Activated CD8-positive, alpha-beta T cell treated with anti-CD3 and anti-CD28 coated beads for 36 hours (primary cell): ENCODE measurements around the gene HTR1B. TPM values are rescaled to one million over a fixed set of nuclear protein-coding genes. Genes with fewer than 3 reads are reported as not detected.

ENCODE experiments used
- ATAC-seq: fragments of 200-7000 bp; cut with Tn5 transposase; one replicate; pipeline ENCODE4 v1.10.0; 2021; ENCODE audit warnings: mild to moderate bottlenecking, moderate library complexity
- CTCF ChIA-PET: fragments of 350-600 bp; sonication (Branson Sonifier 250); formaldehyde crosslinking; loops from one replicate; lab custom pipeline; 2021; ENCODE audit warnings: antibody characterized with exemption; lab: Charles Lee
- POLR2A ChIA-PET: fragments of 350-600 bp; sonication (Branson Sonifier 250); formaldehyde crosslinking; loops from one replicate; lab custom pipeline; 2021; ENCODE audit warnings: antibody characterized with exemption; lab: Charles Lee
- DNase-seq: peaks from one replicate; pipeline ENCODE4 v3.0.0-alpha.2; 2020
- H3K27ac Mint-ChIP-seq: one replicate; pipeline ENCODE4 v1.8.0; 2021; ENCODE audit warnings: mild to moderate bottlenecking, mixed read lengths
- H3K27me3 Mint-ChIP-seq: one replicate; pipeline ENCODE4 v1.8.0; 2021; ENCODE audit warnings: mixed read lengths
- H3K36me3 Mint-ChIP-seq: one replicate; pipeline ENCODE4 v1.8.0; 2021; ENCODE audit warnings: low read depth, mixed read lengths
- H3K4me1 Mint-ChIP-seq: one replicate; pipeline ENCODE4 v1.8.0; 2021; ENCODE audit warnings: low read depth, mixed read lengths
- H3K4me3 Mint-ChIP-seq: one replicate; pipeline ENCODE4 v1.8.0; 2021; ENCODE audit warnings: mild to moderate bottlenecking, moderate library complexity, mixed read lengths
- H3K9me3 Mint-ChIP-seq: one replicate; pipeline ENCODE4 v1.8.0; 2021; ENCODE audit warnings: mixed read lengths
- CTCF ChIP-seq: fragments of 200-600 bp; IDR thresholded peaks from one replicate; pipeline ENCODE4 v1.8.0; 2022; ENCODE audit warnings: antibody characterized with exemption, mild to moderate bottlenecking
- intact Hi-C: fragments of 100-400 bp; cut with micrococcal nuclease; formaldehyde crosslinking; loops from one replicate; pipeline ENCODE4 v1.10.0; 2022
- total RNA-seq, 2 experiments: library from RNA; stranded (reverse); gene quantifications; one replicate each; pipeline ENCODE4 v1.2.3, GENCODE V29; 2021

Gene HTR1B
- total RNA-seq, 2 experiments from 2014 or later, result not detected

- POLR2A ChIA-PET, result no interaction called here
- CTCF ChIA-PET, result interaction anchor here (1.4 kb wide), 1 partner anchor 16 kb away, joined by 3 read pairs; no protein-coding TSS in a partner anchor
- DNase-seq, result no peak
- ATAC-seq, result no peak
- intact Hi-C loops, result no loop called here
- Mint-ChIP-seq H3K9me3 (no peaks in the 10 kb centered on the region), H3K36me3 (no peaks in the 10 kb centered on the region), H3K4me3 (no peak overlapping the region), H3K27me3 (peaks cover 58% of the 10 kb centered on the region), H3K4me1 (peaks cover 9% of the 10 kb centered on the region), H3K27ac (no peak overlapping the region)
- no peak for TF ChIP-seq CTCF
Observed at GRCh38 chr6:77463861-77464494, 687 bp upstream of the HTR1B start.

- DNase-seq (no peak), ATAC-seq (no peak)
- Mint-ChIP-seq H3K27me3 (peaks cover 62% of the 10 kb centered on the region), H3K9me3 (no peaks in the 10 kb centered on the region), H3K27ac (no peak overlapping the region), H3K4me1 (peaks cover 9% of the 10 kb centered on the region), H3K36me3 (no peaks in the 10 kb centered on the region), H3K4me3 (no peak overlapping the region)
- intact Hi-C loops, result no loop called here
- TF ChIP-seq CTCF, result no peak
- ChIA-PET POLR2A (no interaction called here), CTCF (no interaction called here)
Observed at GRCh38 chr6:77462359-77463307, 658 bp downstream of the HTR1B start.

- Mint-ChIP-seq H3K4me1 (peaks cover 9% of the 10 kb centered on the region), H3K4me3 (no peak overlapping the region), H3K36me3 (no peaks in the 10 kb centered on the region), H3K27me3 (peaks cover 60% of the 10 kb centered on the region), H3K9me3 (no peaks in the 10 kb centered on the region), H3K27ac (no peak overlapping the region)
- ChIA-PET CTCF (no interaction called here), POLR2A (no interaction called here)
- ATAC-seq (no peak), DNase-seq (no peak)
- intact Hi-C loops, result no loop called here
- no peak for TF ChIP-seq CTCF
Observed at GRCh38 chr6:77461796-77462195, 1.5 kb downstream of the HTR1B start.

- H3K27ac Mint-ChIP-seq, result no peak overlapping the region
- ChIA-PET CTCF (interaction anchor here (2.2 kb wide), 1 partner anchor 1565 kb away, joined by 11 read pairs; no protein-coding TSS in a partner anchor), POLR2A (no interaction called here)
- peaks cover 34% of the 10 kb centered on the region for H3K27me3 Mint-ChIP-seq
- no peak for TF ChIP-seq CTCF
- no peaks in the 10 kb centered on the region for H3K9me3 Mint-ChIP-seq
- no peak overlapping the region for H3K4me3 Mint-ChIP-seq
- DNase-seq (no peak), ATAC-seq (no peak)
- H3K36me3 Mint-ChIP-seq, result no peaks in the 10 kb centered on the region
- H3K4me1 Mint-ChIP-seq, result peaks cover 3% of the 10 kb centered on the region
- intact Hi-C loops, result loop anchor here (5.0 kb wide), 2 partner anchors 1526 to 1566 kb away; no protein-coding TSS in a partner anchor
Observed at GRCh38 chr6:77458421-77458820, 4.9 kb downstream of the HTR1B start.
